Transverse colon (tissue), 4 donors: ENCODE results near the gene ACAP3. TPM values are rescaled to one million over a fixed set of nuclear protein-coding genes. Genes with fewer than 3 reads are reported as not detected.

Experiments
- DNase-seq: peaks from one replicate; pipeline ENCODE4 v3.0.0-alpha.2; 2019
- H3K27ac ChIP-seq, 4 donors: fragments of 200-600 bp; sonication (generic); 2 replicates each; pipeline ENCODE4 v1.5.1; 2016 to 2018; ENCODE audit warnings: inconsistent platforms in 4 of 4
- H3K27me3 ChIP-seq: fragments of 200-600 bp; sonication (generic); 2 replicates; pipeline ENCODE4 v1.5.1; 2017; ENCODE audit warnings: inconsistent platforms
- H3K36me3 ChIP-seq, 4 donors: fragments of 200-600 bp; sonication (generic); 2 replicates each; pipeline ENCODE4 v1.5.1; 2017 to 2019; ENCODE audit warnings: inconsistent platforms in 4 of 4
- H3K4me1 ChIP-seq, 4 donors: fragments of 200-600 bp; sonication (generic); 2 replicates each; pipeline ENCODE4 v1.5.1; 2017 to 2020; ENCODE audit warnings: inconsistent platforms in 4 of 4
- H3K4me3 ChIP-seq, 4 donors: fragments of 200-600 bp; sonication (generic); 1 replicate in 1 of 4; 2 replicates in 3 of 4; pipeline versions ENCODE4 v1.5.1 to v1.6.1; 2017 to 2019; ENCODE audit warnings: inconsistent platforms in 4 of 4
- H3K9me3 ChIP-seq, 2 donors: fragments of 200-600 bp; sonication (generic); 2 replicates each; pipeline ENCODE4 v1.5.1; 2017 to 2019; ENCODE audit warnings: inconsistent platforms in 2 of 2
- EP300 ChIP-seq: sonication (generic); formaldehyde crosslinking; IDR thresholded peaks from one replicate; pipeline ENCODE4 v1.6.1; 2017; ENCODE audit warnings: antibody characterized with exemption, low read depth
- POLR2A ChIP-seq: fragments of 450-650 bp; IDR thresholded peaks from one replicate; pipeline ENCODE4 v1.6.1; 2016; ENCODE audit warnings: antibody characterized with exemption, mild to moderate bottlenecking, moderate library complexity
- POLR2AphosphoS5 ChIP-seq, 3 donors: sonication (generic); formaldehyde crosslinking; IDR thresholded peaks; one replicate each; pipeline ENCODE4 v1.6.1; 2016; ENCODE audit warnings: antibody characterized with exemption in 3 of 3
- WGBS, 2 donors: methylation state at CpG; one replicate each; pipeline ENCODE4 v1.1.5; 2018; ENCODE audit warnings: low coverage in 1 of 2; 5-methylcytosine and 5-hydroxymethylcytosine counted together
- in situ Hi-C, 4 donors: fragments of 200-750 bp; cut with MboI; loops; one replicate each; pipeline versions ENCODE4 v1.15.0 to v1.15.1; 2017; ENCODE audit warnings: low sequenced_read_pairs in 3 of 4, low pct_ligation_motif_present in 1 of 4, low pct_unique_long_range_greater_than_20kb in 1 of 4
- intact Hi-C: fragments of 100-400 bp; cut with DNase I; formaldehyde crosslinking; loops from one replicate; pipeline ENCODE4 v1.15.1; 2023; ENCODE audit warnings: low total_unique reads
- total RNA-seq, 4 donors: library from RNA; depleted of rRNA; stranded (reverse); fragments of >200 nt; gene quantifications; one replicate each; pipeline ENCODE4 v1.1.0, GENCODE V29; 2016
- TF ChIP-seq, protein P1 (sequence below), 5 experiments: fragments of 200-600 bp in 3 of 5; fragments of 450-650 bp in 2 of 5; sonication (generic) in 3 of 5; IDR thresholded peaks; 1 replicate in 2 of 5; 2 replicates in 3 of 5; pipeline ENCODE4 v1.5.1; 2016 to 2017; ENCODE audit warnings: antibody characterized with exemption in 5 of 5, inconsistent platforms in 3 of 5, mild to moderate bottlenecking in 2 of 5, moderate library complexity in 1 of 5

Gene ACAP3
- total RNA-seq, 4 donors from 2014 or later, result 52.4 to 190 (median 99.5) TPM

DNA sequence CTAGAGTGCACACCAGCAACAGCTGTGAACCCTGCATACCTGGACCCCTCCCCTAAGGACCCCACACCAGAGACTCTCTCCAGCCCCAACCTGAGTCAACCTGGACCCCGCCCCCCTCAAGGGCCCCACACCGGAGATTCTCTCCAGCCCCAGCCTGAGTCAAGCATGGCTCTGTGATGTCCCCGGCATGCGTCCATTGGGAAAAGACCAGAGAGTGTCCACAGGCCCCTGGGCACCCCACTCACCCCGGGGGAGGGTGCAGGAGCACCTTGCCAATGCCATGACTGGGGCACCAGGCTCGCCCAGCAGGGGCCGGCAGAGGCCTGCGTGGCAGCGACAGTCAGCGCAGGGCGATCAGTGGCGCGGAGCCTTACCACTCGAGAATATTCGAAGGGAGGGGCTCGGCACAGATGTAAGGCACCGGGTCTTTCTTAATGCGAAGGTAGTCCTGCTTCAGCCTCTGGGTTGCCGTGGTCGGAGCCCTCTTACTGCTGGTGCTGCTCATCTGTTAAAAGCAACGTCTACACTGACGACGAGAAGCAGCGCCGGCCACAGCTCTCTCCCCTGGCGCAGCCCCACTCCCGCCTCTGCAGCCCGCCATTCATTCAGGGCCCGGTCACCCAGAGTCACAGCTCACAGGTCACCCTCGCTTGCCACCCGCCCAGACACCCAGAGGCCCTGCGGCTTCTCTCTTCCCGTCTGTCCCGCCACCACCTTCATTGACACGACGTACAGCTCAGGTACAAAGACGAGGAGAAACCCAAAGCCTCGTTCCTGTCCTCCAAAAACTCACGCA is 40.0 kb downstream of the ACAP3 start:
- H3K27me3 ChIP-seq, result no peaks in the 10 kb centered on the region
- H3K4me3 ChIP-seq, result no peak overlapping the region
- no peaks in the 10 kb centered on the region for H3K9me3 ChIP-seq
- in situ Hi-C loops (loop anchor here in 2 of 4 donors (10.0 to 25.0 kb wide), 2 partner anchors 153 to 155 kb away; partner anchors contain the start of gene C1orf159 (in 2 of the 2)), intact Hi-C loops (no loop called here)
- H3K4me1 ChIP-seq, result peaks cover 18 to 29% (median 25%) of the 10 kb centered on the region in 4 donors
- no peak overlapping the region for H3K27ac ChIP-seq
- no peak for DNase-seq
- TF ChIP-seq EP300 (no peak), POLR2AphosphoS5 (IDR thresholded peaks at IDR 0.05) (no peak), POLR2A (no peak)
- TF ChIP-seq, protein P1, sequence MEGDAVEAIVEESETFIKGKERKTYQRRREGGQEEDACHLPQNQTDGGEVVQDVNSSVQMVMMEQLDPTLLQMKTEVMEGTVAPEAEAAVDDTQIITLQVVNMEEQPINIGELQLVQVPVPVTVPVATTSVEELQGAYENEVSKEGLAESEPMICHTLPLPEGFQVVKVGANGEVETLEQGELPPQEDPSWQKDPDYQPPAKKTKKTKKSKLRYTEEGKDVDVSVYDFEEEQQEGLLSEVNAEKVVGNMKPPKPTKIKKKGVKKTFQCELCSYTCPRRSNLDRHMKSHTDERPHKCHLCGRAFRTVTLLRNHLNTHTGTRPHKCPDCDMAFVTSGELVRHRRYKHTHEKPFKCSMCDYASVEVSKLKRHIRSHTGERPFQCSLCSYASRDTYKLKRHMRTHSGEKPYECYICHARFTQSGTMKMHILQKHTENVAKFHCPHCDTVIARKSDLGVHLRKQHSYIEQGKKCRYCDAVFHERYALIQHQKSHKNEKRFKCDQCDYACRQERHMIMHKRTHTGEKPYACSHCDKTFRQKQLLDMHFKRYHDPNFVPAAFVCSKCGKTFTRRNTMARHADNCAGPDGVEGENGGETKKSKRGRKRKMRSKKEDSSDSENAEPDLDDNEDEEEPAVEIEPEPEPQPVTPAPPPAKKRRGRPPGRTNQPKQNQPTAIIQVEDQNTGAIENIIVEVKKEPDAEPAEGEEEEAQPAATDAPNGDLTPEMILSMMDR (IDR thresholded peaks at IDR 0.05), result no peak
- peaks cover 0 to 5% (median 0%) of the 10 kb centered on the region in 4 donors for H3K36me3 ChIP-seq
- WGBS, 2 donors, result 93 to 95% methylated on average over 3 to 37 of the region's 39 CpGs

DNA sequence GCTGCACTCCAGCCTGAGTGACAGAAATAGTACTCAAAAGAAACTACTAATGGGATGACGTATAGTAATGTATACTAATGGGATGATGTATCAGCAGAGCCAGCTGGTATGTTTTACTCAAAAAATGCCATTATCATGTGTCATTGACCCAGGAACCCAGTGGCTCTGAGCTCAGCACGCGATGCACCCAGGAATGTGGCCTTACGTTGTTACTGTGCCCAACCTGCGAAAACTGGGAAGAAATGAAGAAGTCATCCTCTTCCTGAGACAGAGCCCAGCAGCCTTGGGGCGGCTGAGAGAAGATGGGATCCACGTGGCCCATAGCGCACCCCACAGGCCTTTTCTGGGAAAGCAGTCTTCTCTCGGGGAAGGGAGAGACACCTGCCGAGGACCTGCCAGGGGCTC is 42.9 kb downstream of the ACAP3 start:
- H3K27ac ChIP-seq, result peak overlapping the region in 1 of 4 donors; percentile 48
- peaks cover 0 to under 1% (median 0%) of the 10 kb centered on the region in 4 donors for H3K4me1 ChIP-seq
- H3K4me3 ChIP-seq, result no peak overlapping the region
- DNase-seq, result no peak
- no peak for TF ChIP-seq EP300
- TF ChIP-seq POLR2A, result no peak
- TF ChIP-seq POLR2AphosphoS5 (IDR thresholded peaks at IDR 0.05), result no peak
- TF ChIP-seq, protein P1 (IDR thresholded peaks at IDR 0.05), result peak in 1 of 5 experiments; percentile 6
- WGBS, 2 donors, result 74% methylated on average over 10 of the region's 10 CpGs; no CpG with 5 or more reads in 1 of the 2 donors
- H3K9me3 ChIP-seq, result no peaks in the 10 kb centered on the region
- H3K27me3 ChIP-seq, result no peaks in the 10 kb centered on the region
- peaks cover 0 to 24% (median 3%) of the 10 kb centered on the region in 4 donors for H3K36me3 ChIP-seq
- intact Hi-C loops (no loop called here), in situ Hi-C loops (loop anchor here in 2 of 4 donors (10.0 to 25.0 kb wide), 2 partner anchors 150 to 153 kb away; partner anchors contain the start of gene C1orf159 (in 2 of the 2))

DNA sequence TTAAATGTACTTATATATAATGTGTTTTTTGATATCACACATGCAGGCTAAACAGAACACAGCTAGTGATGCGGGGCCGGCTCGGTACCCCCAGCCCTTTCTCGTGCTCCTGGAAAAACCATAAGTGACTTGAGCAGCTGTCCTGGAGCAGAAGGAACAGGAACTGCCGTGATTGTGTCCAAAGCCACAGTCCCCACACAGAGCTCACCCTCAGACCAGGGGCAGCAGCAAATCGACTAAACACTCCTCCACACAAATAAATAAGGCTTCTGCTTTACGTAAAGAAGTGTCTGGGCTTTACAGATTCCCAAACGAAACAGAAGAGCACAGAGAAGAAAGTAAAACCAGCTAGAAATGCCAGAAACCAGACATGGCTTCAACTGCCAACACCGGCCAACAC is 43.7 kb downstream of the ACAP3 start:
- Histone ChIP-seq H3K4me3 (no peak overlapping the region), H3K4me1 (no peaks in the 10 kb centered on the region), H3K27me3 (no peaks in the 10 kb centered on the region), H3K9me3 (no peaks in the 10 kb centered on the region), H3K27ac (no peak overlapping the region), H3K36me3 (peaks cover 0 to 24% (median 3%) of the 10 kb centered on the region in 4 donors)
- in situ Hi-C loops, result loop anchor here in 2 of 4 donors (10.0 to 25.0 kb wide), 2 partner anchors 149 to 152 kb away; partner anchors contain the start of gene C1orf159 (in 2 of the 2)
- WGBS, 2 donors, result 86% methylated on average over 9 of the region's 9 CpGs; no CpG with 5 or more reads in 1 of the 2 donors
- no peak for TF ChIP-seq POLR2A
- TF ChIP-seq, protein P1 (IDR thresholded peaks at IDR 0.05), result no peak
- no peak for TF ChIP-seq EP300
- no peak for TF ChIP-seq POLR2AphosphoS5 (IDR thresholded peaks at IDR 0.05)
- intact Hi-C loops, result no loop called here
- DNase-seq, result no peak

DNA sequence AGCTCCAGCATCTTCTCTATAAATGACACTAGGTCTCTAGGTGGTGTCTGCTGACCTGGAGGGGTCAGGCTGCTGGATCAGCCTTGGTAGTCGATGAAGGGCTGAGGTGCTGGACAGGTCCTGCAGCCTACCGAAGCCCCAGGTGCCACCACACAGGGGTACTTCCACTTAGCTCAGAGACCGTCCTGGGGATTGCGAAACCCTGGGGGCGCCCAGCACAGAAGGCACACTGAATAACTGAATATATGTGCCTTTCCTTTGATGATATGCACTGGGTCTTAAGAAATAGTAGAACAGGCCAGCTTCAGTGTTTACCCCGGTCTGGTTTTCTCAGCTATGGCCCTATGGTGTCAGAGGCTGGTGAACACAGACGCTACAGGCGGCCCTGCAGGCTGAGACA is 45.0 kb downstream of the ACAP3 start:
- TF ChIP-seq, protein P1 (IDR thresholded peaks at IDR 0.05), result no peak
- TF ChIP-seq POLR2A (no peak), POLR2AphosphoS5 (IDR thresholded peaks at IDR 0.05) (no peak), EP300 (no peak)
- in situ Hi-C loops (loop anchor here in 2 of 4 donors (10.0 to 25.0 kb wide), 2 partner anchors 148 to 150 kb away; partner anchors contain the start of gene C1orf159 (in 2 of the 2)), intact Hi-C loops (no loop called here)
- no peaks in the 10 kb centered on the region for H3K4me1 ChIP-seq
- H3K27ac ChIP-seq, result no peak overlapping the region
- H3K9me3 ChIP-seq, result no peaks in the 10 kb centered on the region
- no peak overlapping the region for H3K4me3 ChIP-seq
- no peak for DNase-seq
- 90% methylated on average over 8 of the region's 8 CpGs; no CpG with 5 or more reads in 1 of the 2 donors for WGBS, 2 donors
- H3K27me3 ChIP-seq, result no peaks in the 10 kb centered on the region
- H3K36me3 ChIP-seq, result peaks cover 0 to 24% (median 3%) of the 10 kb centered on the region in 4 donors
